K562 (cell line): ENCODE measurements around the gene AHI1. TPM values are rescaled to one million over a fixed set of nuclear protein-coding genes. Genes with fewer than 3 reads are reported as not detected.
A peak's percentile ranks its signal among the peaks of the same experiment; 100 is the strongest.

Experiments used
- CBFA2T2 ChIP-seq: fragments of 450-650 bp; conservative IDR thresholded peaks from 2 replicates; pipeline ENCODE4 v1.6.1; 2017; ENCODE audit warnings: mild to moderate bottlenecking
- CBFA2T3 ChIP-seq: fragments of 450-650 bp; IDR thresholded peaks from 2 replicates; pipeline ENCODE4 v1.6.1; 2017
- EP400 ChIP-seq: fragments of 450-650 bp; IDR thresholded peaks from 2 replicates; pipeline ENCODE4 v1.6.1; 2017; ENCODE audit warnings: antibody characterized with exemption, mild to moderate bottlenecking, moderate library complexity
- FUS ChIP-seq: fragments of 200-400 bp; formaldehyde crosslinking; optimal IDR thresholded peaks from 2 replicates; pipeline ENCODE3; 2017; ENCODE audit warnings: low read depth, low read length
- HLTF ChIP-seq: fragments of 450-650 bp; IDR thresholded peaks from 2 replicates; pipeline ENCODE4 v1.6.1; 2016
- KDM1A ChIP-seq, 2 experiments: fragments of 450-650 bp; IDR thresholded peaks; 2 replicates each; pipeline ENCODE4 v1.6.1; 2016; ENCODE audit warnings: mild to moderate bottlenecking in 2 of 2
- MAFK ChIP-seq: IDR thresholded peaks from 2 replicates; pipeline ENCODE4 v1.6.1; 2011; ENCODE audit warnings: low read length, improper control_type of control experiment
- MEF2A ChIP-seq: IDR thresholded peaks from 2 replicates; pipeline ENCODE4 v1.6.1; 2011; ENCODE audit warnings: low read depth, mild to moderate bottlenecking, low read length, moderate library complexity; ENCODE audit not compliant: control insufficient read depth
- MEF2D ChIP-seq: conservative IDR thresholded peaks from 2 replicates; pipeline ENCODE4 v1.6.1; 2016; ENCODE audit warnings: low read depth, missing genetic modification characterization, missing compliant biosample characterization
- NEUROD1 ChIP-seq: fragments of 150-350 bp; IDR thresholded peaks from 2 replicates; pipeline ENCODE4 v1.6.1; 2014; ENCODE audit warnings: borderline replicate concordance, low read length, low read depth; ENCODE audit not compliant: partially characterized antibody
- NR0B1 ChIP-seq: fragments of 450-650 bp; IDR thresholded peaks from one replicate; pipeline ENCODE4 v1.6.1; 2018; ENCODE audit warnings: mild to moderate bottlenecking, moderate library complexity; ENCODE audit not compliant: partially characterized antibody
- RFX5 ChIP-seq: IDR thresholded peaks from 2 replicates; pipeline ENCODE4 v1.6.1; 2011; ENCODE audit warnings: low read depth, mild to moderate bottlenecking, improper control_type of control experiment, low read length
- SMAD2 ChIP-seq: fragments of 150-350 bp; IDR thresholded peaks from 2 replicates; pipeline ENCODE4 v1.6.1; 2014; ENCODE audit warnings: low read depth, mild to moderate bottlenecking, low read length
- TCF3 ChIP-seq: sonication (generic); formaldehyde crosslinking; IDR thresholded peaks from 2 replicates; pipeline ENCODE4 v1.4.0; 2020; ENCODE audit warnings: mild to moderate bottlenecking, missing genetic modification reagents
- TOE1 ChIP-seq, 2 experiments: fragments of 450-650 bp in 1 of 2; sonication (generic) in 1 of 2; formaldehyde crosslinking in 1 of 2; IDR thresholded peaks; 2 replicates each; pipeline versions ENCODE4 v1.7.1 to v1.8.0; 2016 to 2022; ENCODE audit warnings: borderline replicate concordance in 2 of 2, mild to moderate bottlenecking in 2 of 2, antibody characterized with exemption in 1 of 2, inconsistent platforms in 1 of 2, low read depth in 1 of 2, missing genetic modification reagents in 1 of 2, moderate library complexity in 1 of 2
- TRIM24 ChIP-seq, 2 experiments: fragments of 450-650 bp; IDR thresholded peaks; 2 replicates each; pipeline ENCODE4 v1.6.1; 2016
- ZBTB7A ChIP-seq: IDR thresholded peaks from 2 replicates; pipeline ENCODE4 v1.6.1; 2011; ENCODE audit warnings: low read depth, mild to moderate bottlenecking, low read length, moderate library complexity, borderline replicate concordance; ENCODE audit not compliant: control insufficient read depth
- ZNF140 ChIP-seq: fragments of 250-450 bp; sonication (Bioruptor Pico); IDR thresholded peaks from 2 replicates; pipeline ENCODE4 v1.8.0; 2021; ENCODE audit warnings: moderate library complexity, mild to moderate bottlenecking, inconsistent platforms
- ZNF280B ChIP-seq: fragments of 250-450 bp; sonication (Bioruptor Pico); IDR thresholded peaks from 2 replicates; pipeline ENCODE4 v1.5.1; 2021; ENCODE audit warnings: mild to moderate bottlenecking
- ZNF311 ChIP-seq: fragments of 250-450 bp; sonication (Bioruptor Pico); IDR thresholded peaks from 2 replicates; pipeline ENCODE4 v1.4.0; 2020; ENCODE audit warnings: mild to moderate bottlenecking, moderate library complexity
- ZNF398 ChIP-seq: fragments of 250-450 bp; sonication (Bioruptor Pico); IDR thresholded peaks from 2 replicates; pipeline ENCODE4 v1.8.0; 2021; ENCODE audit warnings: moderate library complexity, mild to moderate bottlenecking, inconsistent platforms
- ZNF518B ChIP-seq: fragments of 250-450 bp; sonication (Bioruptor Pico); IDR thresholded peaks from 2 replicates; pipeline ENCODE4 v1.5.0; 2021; ENCODE audit warnings: mild to moderate bottlenecking, moderate library complexity
- polyA plus RNA-seq, 8 experiments: library from polyadenylated mRNA; depleted of rRNA in 4 of 8; stranded (reverse) in 5 of 8; unstranded in 3 of 8; fragments of >200 nt; fragmentation: Nextera tagmentation in 2 of 8; fragmentation: Illumina TruSeq in 1 of 8; extraction: Ambion mirVana in 2 of 8; extraction: Trizol in 1 of 8; gene quantifications; 2 replicates each; pipeline versions ENCODE4 v1.2.1 to v1.2.3, GENCODE V29; 2011 to 2014; ENCODE audit warnings: inconsistent platforms in 1 of 8, missing spikeins in 1 of 8
- total RNA-seq, 7 experiments: library from RNA; depleted of rRNA in 6 of 7; stranded (reverse); fragments of >200 nt in 6 of 7; fragmentation: Illumina TruSeq in 2 of 7; extraction: Trizol in 2 of 7; gene quantifications; 2 replicates each; pipeline versions ENCODE4 v1.2.1 to v1.2.3, GENCODE V29; 2011 to 2021; ENCODE audit warnings: low replicate concordance in 1 of 7

AHI1 gene
- total and polyA plus RNA-seq, 9 of the 15 experiments (the other 6 are each of a cell fraction or from before 2014, with no cell fraction given), result 24.7 to 54.9 (median 32.2) TPM

GRCh38 chr6:135304883-135305282, 192.7 kb downstream of the AHI1 start (continued):
- no peak for TF ChIP-seq ZNF518B (CRISPR knock-in tag)
- TF ChIP-seq ZNF280B, result no peak
- TF ChIP-seq KDM1A (IDR thresholded peaks at IDR 0.05), result peak; percentile 42 to 51; a peak in 2 of 4 replicates
- TF ChIP-seq HLTF, result no peak
- TF ChIP-seq MEF2A, result peak; percentile 95
- peak; percentile 41; the same call in 1 of the 2 replicates for TF ChIP-seq ZNF311 (CRISPR knock-in tag)
- no peak for TF ChIP-seq MAFK
- TF ChIP-seq SMAD2, result no peak
- TF ChIP-seq CBFA2T3, result peak; percentile 89
- no peak for TF ChIP-seq EP400
- no peak for TF ChIP-seq RFX5
- peak; percentile 84 for TF ChIP-seq TCF3 (CRISPR knock-in tag)
- no peak for TF ChIP-seq ZNF398 (CRISPR knock-in tag)
- peak; percentile 52; the same call in 1 of the 2 replicates for TF ChIP-seq MEF2D (tag)
- no peak for TF ChIP-seq FUS
- no peak for TF ChIP-seq ZNF140
- TF ChIP-seq NR0B1, result no peak
- peak; percentile 84 for TF ChIP-seq TOE1 (IDR thresholded peaks at IDR 0.05; ENCODE audit: borderline replicate concordance)
- no peak for TF ChIP-seq TOE1 (CRISPR knock-in tag; IDR thresholded peaks at IDR 0.05; ENCODE audit: borderline replicate concordance, low read depth)
- no peak for TF ChIP-seq NEUROD1
- peak; percentile 82 for TF ChIP-seq CBFA2T2
- no peak for TF ChIP-seq ZBTB7A
- peak in 1 of 2 experiments; percentile 50; a peak in 2 of 4 replicates for TF ChIP-seq TRIM24 (IDR thresholded peaks at IDR 0.05)
